ENCODE results near the gene CD79A.

CD79A gene

GRCh38 chr19:41915776-41916414 is 38.8 kb downstream of the CD79A start:
- in situ Hi-C loops (cut with MboI; ENCODE audit: low sequenced_read_pairs), result no loop called here

- in situ Hi-C loops (cut with MboI; ENCODE audit: low sequenced_read_pairs), result no loop called here
Observed at GRCh38 chr19:41917676-41918075, 40.6 kb downstream of the CD79A start.

GRCh38 chr19:41918095-41918494 is 41.0 kb downstream of the CD79A start:
- in situ Hi-C loops (cut with MboI; ENCODE audit: low sequenced_read_pairs), result no loop called here

GRCh38 chr19:41918653-41919244 is 41.7 kb downstream of the CD79A start:
- in situ Hi-C loops (cut with MboI; ENCODE audit: low sequenced_read_pairs), result no loop called here

GRCh38 chr19:41919948-41920712 is 43.1 kb downstream of the CD79A start:
- in situ Hi-C loops (cut with MboI; ENCODE audit: low sequenced_read_pairs), result no loop called here

GRCh38 chr19:41920882-41921576 is 44.0 kb downstream of the CD79A start:
- in situ Hi-C loops (cut with MboI; ENCODE audit: low sequenced_read_pairs), result no loop called here

- in situ Hi-C loops (cut with MboI; ENCODE audit: low sequenced_read_pairs), result no loop called here
Observed at GRCh38 chr19:41921577-41922576, 44.8 kb downstream of the CD79A start.

GRCh38 chr19:41922585-41922984 is 45.5 kb downstream of the CD79A start:
- in situ Hi-C loops (cut with MboI; ENCODE audit: low sequenced_read_pairs), result no loop called here

GRCh38 chr19:41923045-41923788 is 46.1 kb downstream of the CD79A start:
- in situ Hi-C loops (cut with MboI; ENCODE audit: low sequenced_read_pairs), result no loop called here

GRCh38 chr19:41924151-41925145 is 47.4 kb downstream of the CD79A start:
- in situ Hi-C loops (cut with MboI; ENCODE audit: low sequenced_read_pairs), result no loop called here

- in situ Hi-C loops (cut with MboI; ENCODE audit: low sequenced_read_pairs), result no loop called here
Observed at GRCh38 chr19:41925208-41926003, 48.3 kb downstream of the CD79A start.

- in situ Hi-C loops (cut with MboI; ENCODE audit: low sequenced_read_pairs), result no loop called here
Observed at GRCh38 chr19:41926028-41926762, 49.1 kb downstream of the CD79A start.

GRCh38 chr19:41926763-41927496 is 49.9 kb downstream of the CD79A start:
- in situ Hi-C loops (cut with MboI; ENCODE audit: low sequenced_read_pairs), result no loop called here

- in situ Hi-C loops (cut with MboI; ENCODE audit: low sequenced_read_pairs), result no loop called here
Observed at GRCh38 chr19:41927497-41928192, 50.6 kb downstream of the CD79A start.

GRCh38 chr19:41928221-41928683 is 51.2 kb downstream of the CD79A start, which contains the start of gene ERFL:
TSS of gene ERFL (minus strand) at chr19:41928449. CDS start at chr19:41912919, 15,530 bp downstream.
- in situ Hi-C loops (cut with MboI; ENCODE audit: low sequenced_read_pairs), result no loop called here
